H9 (cell line): ENCODE results near the gene OR2Y1. TPM values are rescaled to one million over a fixed set of nuclear protein-coding genes. Genes with fewer than 3 reads are reported as not detected.

ENCODE experiments used
- DNase-seq: peaks from one replicate; pipeline ENCODE4 v3.0.0-alpha.2; 2017
- H2AFZ ChIP-seq: one replicate; pipeline ENCODE4 v1.6.1; 2013; ENCODE audit warnings: mild to moderate bottlenecking, low read length, control low read depth, moderate library complexity
- H2AK5ac ChIP-seq: 2 replicates; pipeline ENCODE4 v1.6.1; 2013; ENCODE audit warnings: low read length, control low read depth, mixed read lengths; ENCODE audit not compliant: insufficient read length
- H2BK120ac ChIP-seq: one replicate; pipeline ENCODE4 v1.6.1; 2013; ENCODE audit warnings: low read depth, mild to moderate bottlenecking, low read length, control low read depth, inconsistent platforms; ENCODE audit not compliant: poor library complexity, severe bottlenecking
- H2BK12ac ChIP-seq: 2 replicates; pipeline ENCODE4 v1.6.1; 2013; ENCODE audit warnings: low read length, control low read depth, mixed read lengths, low read depth; ENCODE audit not compliant: insufficient read length
- H2BK15ac ChIP-seq: 2 replicates; pipeline ENCODE4 v1.6.1; 2013; ENCODE audit warnings: low read depth, low read length, control low read depth
- H2BK20ac ChIP-seq: one replicate; pipeline ENCODE4 v1.6.1; 2013; ENCODE audit warnings: low read depth, mild to moderate bottlenecking, low read length, control low read depth, inconsistent platforms; ENCODE audit not compliant: poor library complexity, severe bottlenecking
- H2BK5ac ChIP-seq: 2 replicates; pipeline ENCODE4 v1.6.1; 2013; ENCODE audit warnings: low read length, control low read depth, mixed read lengths; ENCODE audit not compliant: insufficient read length
- H3K14ac ChIP-seq: 2 replicates; pipeline ENCODE4 v1.6.1; 2013; ENCODE audit warnings: low read length, control low read depth; ENCODE audit not compliant: insufficient read depth
- H3K18ac ChIP-seq: 2 replicates; pipeline ENCODE4 v1.6.1; 2013; ENCODE audit warnings: low read depth, mild to moderate bottlenecking, mixed read lengths, low read length, control low read depth; ENCODE audit not compliant: insufficient read length
- H3K23ac ChIP-seq: 2 replicates; pipeline ENCODE4 v1.6.1; 2013; ENCODE audit warnings: low read length, control low read depth, mixed read lengths, low read depth; ENCODE audit not compliant: insufficient read length
- H3K23me2 ChIP-seq: 2 replicates; pipeline ENCODE4 v1.6.1; 2013; ENCODE audit warnings: low read depth, mild to moderate bottlenecking, mixed read lengths, low read length, control low read depth; ENCODE audit not compliant: insufficient read length, poor library complexity, severe bottlenecking
- H3K27ac ChIP-seq: 2 replicates; pipeline ENCODE4 v1.5.1; 2013; ENCODE audit warnings: low read length, control low read depth, mixed read lengths, low read depth; ENCODE audit not compliant: insufficient read length
- H3K27me3 ChIP-seq: 2 replicates; pipeline ENCODE4 v1.6.1; 2013; ENCODE audit warnings: low read length, control low read depth, inconsistent platforms; ENCODE audit not compliant: insufficient read depth
- H3K4ac ChIP-seq: 2 replicates; pipeline ENCODE4 v1.6.1; 2013; ENCODE audit warnings: low read depth, mild to moderate bottlenecking, control low read depth, inconsistent platforms, low read length, moderate library complexity
- H3K4me1 ChIP-seq: 2 replicates; pipeline ENCODE4 v1.6.1; 2013; ENCODE audit warnings: low read length, control low read depth, inconsistent platforms; ENCODE audit not compliant: insufficient read depth
- H3K4me2 ChIP-seq: 2 replicates; pipeline ENCODE4 v1.6.1; 2013; ENCODE audit warnings: low read length, control low read depth, mixed read lengths; ENCODE audit not compliant: insufficient read length, insufficient read depth
- H3K56ac ChIP-seq: 2 replicates; pipeline ENCODE4 v1.6.1; 2013; ENCODE audit warnings: low read depth, mild to moderate bottlenecking, mixed read lengths, low read length, control low read depth; ENCODE audit not compliant: insufficient read length
- H3K79me1 ChIP-seq: 2 replicates; pipeline ENCODE4 v1.6.1; 2013; ENCODE audit warnings: low read depth, mild to moderate bottlenecking, moderate library complexity, low read length, control low read depth, inconsistent platforms; ENCODE audit not compliant: insufficient read depth, poor library complexity, severe bottlenecking
- H3K79me2 ChIP-seq: 2 replicates; pipeline ENCODE4 v1.6.1; 2013; ENCODE audit warnings: low read length, control low read depth, inconsistent platforms; ENCODE audit not compliant: insufficient read depth
- H3K9ac ChIP-seq: 2 replicates; pipeline ENCODE4 v1.6.1; 2013; ENCODE audit warnings: low read length, control low read depth, mixed read lengths; ENCODE audit not compliant: insufficient read length; ENCODE audit errors: extremely low read depth
- H3K9me3 ChIP-seq: one replicate; pipeline ENCODE4 v1.6.1; 2013; ENCODE audit warnings: low read depth, low read length, inconsistent platforms; ENCODE audit not compliant: control insufficient read depth
- H3T11ph ChIP-seq: one replicate; pipeline ENCODE4 v1.6.1; 2013; ENCODE audit warnings: mild to moderate bottlenecking, low read length, control low read depth, inconsistent platforms
- H4K20me1 ChIP-seq: one replicate; pipeline ENCODE4 v1.6.1; 2013; ENCODE audit not compliant: control insufficient read depth, insufficient read length, insufficient read depth
- H4K5ac ChIP-seq: 2 replicates; pipeline ENCODE4 v1.6.1; 2013; ENCODE audit warnings: low read depth, mild to moderate bottlenecking, mixed read lengths, low read length, control low read depth; ENCODE audit not compliant: insufficient read length
- H4K8ac ChIP-seq: replicated peaks from 2 replicates; pipeline ENCODE4 v1.6.1; 2013; ENCODE audit warnings: low read length, control low read depth, mixed read lengths, low read depth; ENCODE audit not compliant: insufficient read length
- H4K91ac ChIP-seq: 2 replicates; pipeline ENCODE4 v1.6.1; 2013; ENCODE audit warnings: low read depth, mild to moderate bottlenecking, moderate library complexity, mixed read lengths, low read length, control low read depth; ENCODE audit not compliant: insufficient read length
- H3K27ac Mint-ChIP-seq, 3 experiments: 2 replicates in 2 of 3; 3 replicates in 1 of 3; pipeline ENCODE4 v1.8.0; 2020 to 2021; ENCODE audit warnings: mixed read lengths in 3 of 3, mild to moderate bottlenecking in 1 of 3, moderate library complexity in 1 of 3
- H3K27me3 Mint-ChIP-seq: 2 replicates; pipeline ENCODE4 v1.8.0; 2021; ENCODE audit warnings: low read depth, mild to moderate bottlenecking, moderate library complexity, mixed read lengths
- H3K36me3 Mint-ChIP-seq, 3 experiments: 2 replicates in 2 of 3; 3 replicates in 1 of 3; pipeline ENCODE4 v1.8.0; 2020 to 2021; ENCODE audit warnings: low read depth in 3 of 3, mixed read lengths in 3 of 3; ENCODE audit not compliant: insufficient read depth in 1 of 3
- H3K4me1 Mint-ChIP-seq, 2 experiments: 2 replicates each; pipeline ENCODE4 v1.8.0; 2020; ENCODE audit warnings: mixed read lengths in 2 of 2
- H3K4me3 Mint-ChIP-seq, 2 experiments: 2 replicates in 1 of 2; 3 replicates in 1 of 2; pipeline ENCODE4 v1.8.0; 2020 to 2021; ENCODE audit warnings: mild to moderate bottlenecking in 2 of 2, mixed read lengths in 2 of 2, moderate library complexity in 1 of 2
- H3K9me3 Mint-ChIP-seq, 2 experiments: 2 replicates in 1 of 2; 3 replicates in 1 of 2; pipeline ENCODE4 v1.8.0; 2020; ENCODE audit warnings: mild to moderate bottlenecking in 2 of 2, mixed read lengths in 2 of 2, moderate library complexity in 1 of 2
- WGBS: extraction: QIAGEN DNeasy Blood & Tissue Kit; methylation state at CpG from one replicate; pipeline ENCODE4 v1.1.7; 2013; ENCODE audit warnings: missing lambda C conversion rate, low lambda C conversion rate, mixed read lengths; ENCODE audit not compliant: insufficient read length; ENCODE audit errors: extremely low coverage; 5-methylcytosine and 5-hydroxymethylcytosine counted together
- total RNA-seq: library from RNA; stranded (reverse); gene quantifications from 2 replicates; pipeline ENCODE4 v1.2.1, GENCODE V29; 2021
- TF ChIP-seq, protein P1 (sequence below): fragments of 200-600 bp; sonication (generic); conservative IDR thresholded peaks from 3 replicates; pipeline ENCODE4 v1.8.0; 2021; ENCODE audit warnings: antibody characterized with exemption, mild to moderate bottlenecking

The OR2Y1 gene
- total RNA-seq, 1 experiment from 2014 or later = not detected

DNA sequence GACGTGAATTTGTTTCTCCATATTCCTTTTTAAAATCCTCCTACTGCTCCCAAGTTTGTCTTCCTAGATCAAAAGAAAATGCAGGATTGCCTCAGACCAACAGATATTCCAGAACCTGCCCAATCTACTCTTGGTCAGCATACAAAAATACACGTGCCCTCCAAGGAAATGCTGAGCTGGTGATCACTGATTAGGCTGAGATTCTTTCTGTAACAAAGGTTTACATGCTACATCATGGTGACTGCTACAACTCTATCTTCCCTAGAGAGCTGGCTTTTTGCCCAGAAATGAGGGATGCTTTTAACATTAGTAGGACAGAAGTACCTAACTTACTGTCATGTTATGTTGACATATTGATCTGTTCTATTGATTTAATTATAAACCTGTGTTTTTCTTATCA lies 35.5 kb downstream of the OR2Y1 start:
- Histone ChIP-seq H2BK5ac (no peak overlapping the region), H3K23ac (no peak overlapping the region), H3K9ac (no peak overlapping the region), H4K8ac (no peak overlapping the region), H2AK5ac (no peak overlapping the region), H3K4ac (no peak overlapping the region), H3K9me3 (no peaks in the 10 kb centered on the region), H3K27me3 (no peaks in the 10 kb centered on the region), H3K4me1 (no peaks in the 10 kb centered on the region; the same call in 1 of the 2 replicates), H4K5ac (no peak overlapping the region), H3K79me2 (no peaks in the 10 kb centered on the region), H3K14ac (no peak overlapping the region), H3K18ac (no peak overlapping the region), H4K91ac (no peak overlapping the region), H2BK12ac (no peak overlapping the region), H3K56ac (no peak overlapping the region), H2BK15ac (no peak overlapping the region), H2AFZ (no peak overlapping the region), H3K4me2 (no peak overlapping the region), H4K20me1 (no peaks in the 10 kb centered on the region), H3K27ac (no peak overlapping the region), H3T11ph (no peak overlapping the region), H3K79me1 (no peaks in the 10 kb centered on the region), H2BK20ac (no peak overlapping the region), H2BK120ac (no peak overlapping the region), H3K23me2 (no peaks in the 10 kb centered on the region)
- H3K27me3 Mint-ChIP-seq = no peaks in the 10 kb centered on the region; the same call in 1 of the 2 replicates
- no peak overlapping the region; a peak in 1 of 7 replicates for H3K27ac Mint-ChIP-seq
- peaks cover 29 to 32% of the 10 kb centered on the region in 2 experiments for H3K9me3 Mint-ChIP-seq
- TF ChIP-seq, protein P1, sequence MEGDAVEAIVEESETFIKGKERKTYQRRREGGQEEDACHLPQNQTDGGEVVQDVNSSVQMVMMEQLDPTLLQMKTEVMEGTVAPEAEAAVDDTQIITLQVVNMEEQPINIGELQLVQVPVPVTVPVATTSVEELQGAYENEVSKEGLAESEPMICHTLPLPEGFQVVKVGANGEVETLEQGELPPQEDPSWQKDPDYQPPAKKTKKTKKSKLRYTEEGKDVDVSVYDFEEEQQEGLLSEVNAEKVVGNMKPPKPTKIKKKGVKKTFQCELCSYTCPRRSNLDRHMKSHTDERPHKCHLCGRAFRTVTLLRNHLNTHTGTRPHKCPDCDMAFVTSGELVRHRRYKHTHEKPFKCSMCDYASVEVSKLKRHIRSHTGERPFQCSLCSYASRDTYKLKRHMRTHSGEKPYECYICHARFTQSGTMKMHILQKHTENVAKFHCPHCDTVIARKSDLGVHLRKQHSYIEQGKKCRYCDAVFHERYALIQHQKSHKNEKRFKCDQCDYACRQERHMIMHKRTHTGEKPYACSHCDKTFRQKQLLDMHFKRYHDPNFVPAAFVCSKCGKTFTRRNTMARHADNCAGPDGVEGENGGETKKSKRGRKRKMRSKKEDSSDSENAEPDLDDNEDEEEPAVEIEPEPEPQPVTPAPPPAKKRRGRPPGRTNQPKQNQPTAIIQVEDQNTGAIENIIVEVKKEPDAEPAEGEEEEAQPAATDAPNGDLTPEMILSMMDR = no peak
- H3K36me3 Mint-ChIP-seq = peaks cover 6 to 31% (median 11%) of the 10 kb centered on the region in 3 experiments
- H3K4me3 Mint-ChIP-seq = no peak overlapping the region
- peaks cover 13 to 23% of the 10 kb centered on the region in 2 experiments for H3K4me1 Mint-ChIP-seq
- WGBS = no CpG with 5 or more reads among the region's 2 CpGs
- no peak for DNase-seq
